CD4-positive, CD25-positive, alpha-beta regulatory T cell (primary cell): ENCODE data around the gene C4A. TPM values are rescaled to one million over a fixed set of nuclear protein-coding genes. Genes with fewer than 3 reads are reported as not detected.
A peak's percentile ranks its signal among the peaks of the same experiment; 100 is the strongest.

Experiments
- ATAC-seq, 2 donors: fragments of 150-1000 bp; cut with Tn5 transposase; one replicate each; pipeline ENCODE4 v1.10.0; 2021; ENCODE audit warnings: low read depth in 2 of 2, moderate number of reproducible peaks in 2 of 2, moderate library complexity in 1 of 2
- DNase-seq, 3 donors: peaks; one replicate each; pipeline versions ENCODE4 v3.0.0 to v3.0.0-alpha.2; 2012 to 2022; ENCODE audit warnings: mixed read lengths in 1 of 3
- H3K27ac ChIP-seq: one replicate; pipeline ENCODE4 v1.7.0; 2013; ENCODE audit warnings: mild to moderate bottlenecking, low read length; ENCODE audit not compliant: insufficient read depth, poor library complexity, severe bottlenecking
- H3K27me3 ChIP-seq: one replicate; pipeline ENCODE4 v1.7.0; 2013; ENCODE audit warnings: low read length; ENCODE audit not compliant: control insufficient read depth, insufficient read depth
- H3K36me3 ChIP-seq: one replicate; pipeline ENCODE4 v1.7.0; 2013; ENCODE audit warnings: mild to moderate bottlenecking, low read length, moderate library complexity; ENCODE audit not compliant: control insufficient read depth, insufficient read depth
- H3K4me1 ChIP-seq: 2 replicates; pipeline ENCODE4 v1.7.0; 2013; ENCODE audit warnings: mild to moderate bottlenecking, low read length; ENCODE audit not compliant: insufficient read depth, control insufficient read depth, poor library complexity, severe bottlenecking
- H3K4me3 ChIP-seq: one replicate; pipeline ENCODE4 v1.7.0; 2013; ENCODE audit warnings: low read depth, mild to moderate bottlenecking, low read length, moderate library complexity
- H3K9me3 ChIP-seq, 2 experiments: 1 replicate in 1 of 2; 2 replicates in 1 of 2; pipeline ENCODE4 v1.7.0; 2013; ENCODE audit warnings: low read length in 2 of 2, mild to moderate bottlenecking in 1 of 2, moderate library complexity in 1 of 2; ENCODE audit not compliant: control insufficient read depth in 2 of 2
- H3K27ac Mint-ChIP-seq, 3 donors: one replicate each; pipeline ENCODE4 v1.8.0; 2020 to 2022; ENCODE audit warnings: mild to moderate bottlenecking in 3 of 3, mixed read lengths in 3 of 3, moderate library complexity in 2 of 3
- H3K27me3 Mint-ChIP-seq: one replicate; pipeline ENCODE4 v1.8.0; 2022; ENCODE audit warnings: mild to moderate bottlenecking, mixed read lengths
- H3K36me3 Mint-ChIP-seq: one replicate; pipeline ENCODE4 v1.8.0; 2020; ENCODE audit warnings: mixed read lengths
- H3K4me1 Mint-ChIP-seq, 4 donors: one replicate each; pipeline ENCODE4 v1.8.0; 2020 to 2022; ENCODE audit warnings: mixed read lengths in 4 of 4, mild to moderate bottlenecking in 1 of 4
- H3K4me3 Mint-ChIP-seq, 4 donors: one replicate each; pipeline ENCODE4 v1.8.0; 2020 to 2022; ENCODE audit warnings: mild to moderate bottlenecking in 4 of 4, mixed read lengths in 4 of 4, moderate library complexity in 3 of 4
- H3K9me3 Mint-ChIP-seq, 7 donors: one replicate each; pipeline ENCODE4 v1.8.0; 2020 to 2022; ENCODE audit warnings: mixed read lengths in 7 of 7, mild to moderate bottlenecking in 3 of 7, moderate library complexity in 2 of 7
- polyA plus RNA-seq, 4 donors: library from polyadenylated mRNA; unstranded; fragments of 300-500 nt; fragmentation: Illumina TruSeq; gene quantifications; one replicate each; pipeline ENCODE4 v1.2.3, GENCODE V29; 2021
- total RNA-seq: library from RNA; stranded (reverse); gene quantifications from one replicate; pipeline ENCODE4 v1.2.3, GENCODE V29; 2022

C4A gene
- total and polyA plus RNA-seq, 5 donors from 2014 or later: 0.28 to 4.0 (median 0.30) TPM; not detected in 2

DNA sequence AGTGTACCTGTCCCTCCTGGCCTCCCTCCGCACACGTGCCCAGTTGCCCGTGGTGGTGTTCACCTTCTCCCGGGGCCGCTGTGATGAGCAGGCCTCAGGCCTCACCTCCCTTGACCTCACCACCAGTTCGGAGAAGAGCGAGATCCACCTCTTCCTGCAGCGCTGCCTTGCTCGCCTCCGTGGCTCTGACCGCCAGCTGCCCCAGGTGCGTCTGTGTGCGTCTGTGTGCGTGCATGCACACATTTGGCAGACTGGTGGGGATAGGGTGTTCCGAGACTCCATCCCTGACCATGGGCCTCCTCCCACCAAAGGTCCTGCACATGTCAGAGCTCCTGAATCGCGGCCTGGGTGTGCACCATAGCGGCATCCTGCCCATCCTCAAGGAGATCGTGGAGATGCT lies 17.9 kb upstream of the C4A start:
- DNase-seq (no peak), ATAC-seq (no peak)
- H3K27me3 Mint-ChIP-seq: no peaks in the 10 kb centered on the region
- no peaks in the 10 kb centered on the region for H3K9me3 Mint-ChIP-seq
- H3K36me3 ChIP-seq: peaks cover 83% of the 10 kb centered on the region
- H3K27ac ChIP-seq: no peak overlapping the region
- H3K4me3 ChIP-seq: no peak overlapping the region
- no peaks in the 10 kb centered on the region for H3K27me3 ChIP-seq
- peaks cover 14% of the 10 kb centered on the region for H3K4me1 ChIP-seq
- no peak overlapping the region for H3K27ac Mint-ChIP-seq
- H3K9me3 ChIP-seq: no peaks in the 10 kb centered on the region
- H3K36me3 Mint-ChIP-seq: peaks cover 39% of the 10 kb centered on the region
- H3K4me1 Mint-ChIP-seq: peaks cover 0 to 42% (median 15%) of the 10 kb centered on the region in 4 donors
- H3K4me3 Mint-ChIP-seq: no peak overlapping the region

DNA sequence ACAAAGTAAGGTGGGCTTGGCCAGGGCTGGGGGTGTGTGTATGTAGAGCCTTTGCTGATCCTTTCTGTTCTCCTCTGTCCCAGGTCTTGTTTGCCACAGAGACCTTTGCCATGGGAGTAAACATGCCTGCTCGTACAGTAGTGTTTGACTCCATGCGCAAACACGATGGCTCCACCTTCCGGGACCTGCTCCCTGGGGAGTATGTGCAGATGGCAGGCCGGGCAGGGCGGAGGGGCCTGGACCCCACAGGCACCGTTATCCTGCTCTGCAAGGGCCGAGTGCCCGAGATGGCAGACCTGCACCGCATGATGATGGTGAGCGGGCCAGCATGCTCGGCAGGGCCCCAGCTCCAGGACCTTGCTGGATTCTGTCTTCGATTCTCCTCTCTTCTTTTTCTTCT lies 16.2 kb upstream of the C4A start:
- Mint-ChIP-seq H3K9me3 (no peaks in the 10 kb centered on the region), H3K36me3 (peaks cover 43% of the 10 kb centered on the region), H3K4me3 (peak overlapping the region in 1 of 4 donors; percentile 72), H3K27ac (no peak overlapping the region), H3K27me3 (no peaks in the 10 kb centered on the region), H3K4me1 (peaks cover 0 to 40% (median 17%) of the 10 kb centered on the region in 4 donors)
- ATAC-seq (no peak), DNase-seq (no peak)
- H3K27ac ChIP-seq: no peak overlapping the region
- no peak overlapping the region for H3K4me3 ChIP-seq
- peaks cover 87% of the 10 kb centered on the region for H3K36me3 ChIP-seq
- no peaks in the 10 kb centered on the region for H3K9me3 ChIP-seq
- H3K4me1 ChIP-seq: peaks cover 3% of the 10 kb centered on the region
- H3K27me3 ChIP-seq: no peaks in the 10 kb centered on the region

GRCh38 chr6:31966506-31966905 lies 15.4 kb upstream of the C4A start:
- Mint-ChIP-seq H3K4me1 (peaks cover 0 to 40% (median 16%) of the 10 kb centered on the region in 4 donors), H3K27ac (no peak overlapping the region), H3K4me3 (peak overlapping the region in 1 of 4 donors; percentile 70), H3K9me3 (no peaks in the 10 kb centered on the region), H3K27me3 (no peaks in the 10 kb centered on the region), H3K36me3 (peaks cover 35% of the 10 kb centered on the region)
- H3K36me3 ChIP-seq: peaks cover 80% of the 10 kb centered on the region
- H3K9me3 ChIP-seq: no peaks in the 10 kb centered on the region
- no peak for ATAC-seq
- DNase-seq: no peak
- no peak overlapping the region for H3K4me3 ChIP-seq
- peaks cover 12% of the 10 kb centered on the region for H3K4me1 ChIP-seq
- no peaks in the 10 kb centered on the region for H3K27me3 ChIP-seq
- H3K27ac ChIP-seq: no peak overlapping the region

GRCh38 chr6:31966997-31967925 lies 14.6 kb upstream of the C4A start:
- no peaks in the 10 kb centered on the region for H3K27me3 ChIP-seq
- H3K27me3 Mint-ChIP-seq: peaks cover 7% of the 10 kb centered on the region
- ATAC-seq (no peak), DNase-seq (no peak)
- peak overlapping the region in 1 of 3 donors; percentile 27 for H3K27ac Mint-ChIP-seq
- H3K4me1 ChIP-seq: peaks cover 13% of the 10 kb centered on the region
- H3K36me3 ChIP-seq: peaks cover 72% of the 10 kb centered on the region
- peaks cover 28% of the 10 kb centered on the region for H3K36me3 Mint-ChIP-seq
- no peaks in the 10 kb centered on the region for H3K9me3 Mint-ChIP-seq
- H3K27ac ChIP-seq: no peak overlapping the region
- no peak overlapping the region for H3K4me3 ChIP-seq
- peak overlapping the region in 2 of 4 donors; percentile 32 to 70 for H3K4me3 Mint-ChIP-seq
- peaks cover 4 to 40% (median 19%) of the 10 kb centered on the region in 4 donors for H3K4me1 Mint-ChIP-seq
- H3K9me3 ChIP-seq: no peaks in the 10 kb centered on the region

GRCh38 chr6:31967926-31968320 lies 13.9 kb upstream of the C4A start:
- Histone ChIP-seq H3K9me3 (no peaks in the 10 kb centered on the region), H3K36me3 (peaks cover 65% of the 10 kb centered on the region), H3K4me3 (no peak overlapping the region), H3K4me1 (peaks cover 18% of the 10 kb centered on the region), H3K27me3 (no peaks in the 10 kb centered on the region), H3K27ac (no peak overlapping the region)
- Mint-ChIP-seq H3K4me1 (peaks cover 8 to 44% (median 24%) of the 10 kb centered on the region in 4 donors), H3K27me3 (peaks cover 9% of the 10 kb centered on the region), H3K27ac (peak overlapping the region in 1 of 3 donors; percentile 27), H3K36me3 (peaks cover 21% of the 10 kb centered on the region), H3K4me3 (peak overlapping the region in 1 of 4 donors; percentile 70), H3K9me3 (no peaks in the 10 kb centered on the region)
- ATAC-seq (no peak), DNase-seq (no peak)

GRCh38 chr6:31968326-31968725 lies 13.5 kb upstream of the C4A start:
- H3K4me3 Mint-ChIP-seq: peak overlapping the region in 2 of 4 donors; percentile 52 to 70
- H3K4me1 Mint-ChIP-seq: peaks cover 12 to 48% (median 28%) of the 10 kb centered on the region in 4 donors
- no peak overlapping the region for H3K4me3 ChIP-seq
- H3K27ac ChIP-seq: no peak overlapping the region
- peaks cover 61% of the 10 kb centered on the region for H3K36me3 ChIP-seq
- DNase-seq (no peak), ATAC-seq (no peak)
- peaks cover 17% of the 10 kb centered on the region for H3K36me3 Mint-ChIP-seq
- H3K9me3 Mint-ChIP-seq: no peaks in the 10 kb centered on the region
- H3K27me3 Mint-ChIP-seq: peaks cover 9% of the 10 kb centered on the region
- no peaks in the 10 kb centered on the region for H3K9me3 ChIP-seq
- no peaks in the 10 kb centered on the region for H3K27me3 ChIP-seq
- H3K27ac Mint-ChIP-seq: peak overlapping the region in 1 of 3 donors; percentile 51
- peaks cover 22% of the 10 kb centered on the region for H3K4me1 ChIP-seq

- Histone ChIP-seq H3K27me3 (no peaks in the 10 kb centered on the region), H3K4me3 (no peak overlapping the region), H3K27ac (no peak overlapping the region), H3K9me3 (no peaks in the 10 kb centered on the region), H3K4me1 (peaks cover 22% of the 10 kb centered on the region), H3K36me3 (peaks cover 54% of the 10 kb centered on the region)
- Mint-ChIP-seq H3K27me3 (peaks cover 9% of the 10 kb centered on the region), H3K9me3 (no peaks in the 10 kb centered on the region), H3K36me3 (peaks cover 13% of the 10 kb centered on the region), H3K4me1 (peaks cover 15 to 54% (median 33%) of the 10 kb centered on the region in 4 donors), H3K27ac (peak overlapping the region in 2 of 3 donors; percentile 51 to 91), H3K4me3 (peak overlapping the region in 3 of 4 donors; percentile 50 to 99 (median 71))
- no peak for DNase-seq
- ATAC-seq: no peak
Measured at GRCh38 chr6:31968791-31969711, 12.8 kb upstream of the C4A start.
